ENCODE measurements around the gene XPO1.
"Not testable (repeated sequence)": the region's sequence is repeated elsewhere in the genome, so short reads cannot be mapped to it uniquely, and the experiment has no call there.

The XPO1 gene

DNA sequence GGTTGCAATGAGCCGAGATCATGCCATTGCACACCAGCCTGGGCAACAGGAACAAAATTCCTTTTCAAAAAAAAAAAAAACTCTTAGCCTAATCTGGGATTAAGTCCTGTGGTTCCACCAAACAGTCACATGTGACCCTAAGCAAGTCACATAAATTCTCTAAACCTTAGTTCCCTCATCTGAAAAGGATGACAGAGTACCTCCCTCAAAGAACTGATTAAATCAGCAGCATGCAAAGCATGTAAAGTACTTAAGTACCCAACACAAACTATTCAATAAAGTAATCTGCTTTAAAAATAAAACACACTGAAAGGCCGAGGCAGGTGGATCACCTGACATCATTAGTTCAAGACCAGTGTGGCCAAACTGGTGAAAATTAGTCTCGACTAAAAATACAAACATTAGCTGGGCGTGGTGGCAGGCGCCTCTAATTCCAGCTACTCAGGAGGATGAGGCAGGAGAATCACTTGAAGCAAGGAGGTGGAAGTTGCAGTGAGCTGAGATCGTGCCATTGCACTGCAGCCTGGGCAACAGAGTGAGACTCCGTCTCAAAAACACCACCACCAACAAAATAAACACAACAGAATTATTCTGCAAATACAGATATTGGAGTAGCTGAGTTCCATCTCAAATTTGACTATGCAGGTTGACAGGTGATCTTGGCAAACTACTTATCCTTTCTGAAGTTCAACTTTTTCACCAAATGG is 74.2 kb downstream of the XPO1 start:
- DNase-seq: peak; percentile 65

DNA sequence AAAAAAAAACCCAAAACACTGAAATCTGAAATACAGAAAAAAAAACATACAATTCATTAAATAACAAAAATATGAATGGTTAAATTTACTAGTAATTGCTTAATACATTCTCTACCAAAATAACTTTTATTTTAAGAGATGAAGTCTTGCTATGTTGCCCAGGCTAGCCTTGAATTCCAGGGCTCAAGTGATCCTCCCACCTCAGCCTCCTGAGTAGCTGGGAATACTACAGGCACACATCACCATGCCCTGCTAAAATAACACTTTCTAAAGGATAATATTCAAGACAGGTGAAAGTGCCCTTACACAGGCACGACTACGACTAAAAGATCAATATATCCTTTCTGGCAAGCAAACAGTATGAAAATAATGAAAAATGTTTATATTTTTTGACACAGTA is 76.8 kb downstream of the XPO1 start:
- DNase-seq: no peak

DNA sequence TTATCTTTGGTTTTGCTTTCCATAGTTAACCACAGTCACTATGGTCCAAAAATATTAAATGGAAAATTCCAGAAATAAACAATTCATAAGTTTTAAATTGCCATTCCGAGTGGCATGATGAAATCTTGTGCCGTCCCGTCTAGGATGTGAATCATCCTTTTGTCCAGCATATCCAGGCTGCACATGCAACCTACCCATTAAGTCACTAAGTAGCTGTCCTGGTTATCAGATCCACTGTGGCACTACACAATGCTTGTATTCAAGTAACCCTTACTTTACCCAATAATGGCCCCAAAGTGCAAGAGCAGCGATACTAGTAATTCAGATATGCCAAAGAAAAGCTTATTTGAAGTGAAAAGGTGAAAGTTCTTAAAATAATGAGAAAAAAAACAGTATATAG is 78.0 kb downstream of the XPO1 start:
- no peak for DNase-seq

DNA sequence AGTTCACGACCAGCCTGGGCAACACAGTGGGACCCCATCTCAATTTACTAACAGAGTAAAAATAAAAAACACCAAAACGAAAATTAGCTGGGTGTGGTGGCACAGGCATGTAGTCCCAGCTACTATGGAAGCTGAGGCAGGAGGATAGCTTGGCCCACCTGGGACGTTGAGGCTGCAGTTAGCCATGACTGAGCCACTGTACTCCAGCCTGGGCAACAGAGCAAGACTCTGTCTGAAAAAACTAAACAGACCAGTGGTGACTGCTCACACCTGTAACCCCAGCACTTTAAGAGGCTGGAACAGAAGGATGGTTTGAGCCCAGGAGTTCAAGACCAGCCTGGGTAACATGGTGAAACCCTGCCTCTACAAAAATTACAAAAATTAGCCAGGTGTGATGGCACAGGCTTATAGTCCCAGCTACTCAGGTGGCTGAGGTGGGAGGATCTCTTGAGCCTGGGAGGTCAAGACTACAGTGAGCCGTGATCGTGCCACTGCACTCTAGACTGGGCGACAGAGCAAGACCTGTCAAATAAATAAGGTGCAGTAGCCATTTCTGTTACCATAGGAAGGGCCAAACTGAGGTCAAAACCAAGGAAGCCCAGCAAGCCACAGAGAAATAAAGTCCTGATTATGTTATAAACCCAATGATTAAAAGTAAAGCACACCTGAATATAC is 81.3 kb downstream of the XPO1 start:
- DNase-seq: no peak

DNA sequence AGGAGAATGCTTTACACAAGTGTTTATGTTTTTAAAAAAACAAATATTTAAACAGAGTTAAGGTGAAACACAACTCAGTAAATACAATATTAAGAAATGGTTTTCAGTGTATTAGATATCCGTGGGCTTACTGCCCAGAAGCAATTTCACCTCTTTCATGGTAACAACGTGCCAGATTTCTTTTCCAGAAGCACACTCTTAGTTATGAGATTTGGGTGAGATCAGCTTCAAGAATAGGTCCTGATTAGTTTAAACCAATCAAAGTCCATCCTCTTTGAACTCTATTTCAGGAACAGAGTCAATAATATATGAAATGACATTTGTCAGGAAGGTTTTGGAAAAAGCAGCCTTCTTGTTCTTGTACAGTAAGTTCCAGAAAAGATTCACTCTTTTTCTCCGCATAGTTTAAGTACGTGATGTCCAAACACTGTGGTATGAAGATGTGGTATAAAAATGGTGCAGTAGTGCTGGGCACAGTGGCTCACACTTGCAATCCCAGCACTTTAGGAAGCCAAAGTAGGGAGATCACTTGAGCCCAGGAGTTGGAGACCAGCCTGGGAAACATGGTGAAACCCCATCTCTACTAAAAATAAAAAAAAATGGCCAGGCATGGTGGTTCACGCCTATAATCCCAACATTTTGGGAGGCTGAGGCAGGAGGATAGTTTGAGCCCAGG is 81.9 kb downstream of the XPO1 start:
- DNase-seq: no peak

DNA sequence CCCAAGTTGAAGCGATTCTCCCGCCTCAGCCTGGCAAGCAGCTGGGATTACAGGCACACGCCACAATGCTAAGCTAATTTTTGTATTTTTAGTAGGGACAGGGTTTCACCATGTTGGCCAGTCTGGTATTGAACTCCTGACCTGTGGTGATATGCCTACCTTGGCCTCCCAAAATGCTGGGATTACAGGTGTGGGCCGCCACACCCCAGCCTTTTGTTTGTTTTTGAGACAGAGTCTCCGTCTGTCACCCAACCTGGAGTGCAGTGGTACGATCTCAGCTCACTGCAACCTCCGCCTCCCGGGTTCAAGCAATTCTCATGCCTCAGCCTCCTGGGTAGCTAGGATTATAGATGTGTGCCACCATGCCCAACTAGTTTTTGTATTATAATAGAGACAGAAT is 83.2 kb downstream of the XPO1 start:
- DNase-seq: not testable (repeated sequence)

DNA sequence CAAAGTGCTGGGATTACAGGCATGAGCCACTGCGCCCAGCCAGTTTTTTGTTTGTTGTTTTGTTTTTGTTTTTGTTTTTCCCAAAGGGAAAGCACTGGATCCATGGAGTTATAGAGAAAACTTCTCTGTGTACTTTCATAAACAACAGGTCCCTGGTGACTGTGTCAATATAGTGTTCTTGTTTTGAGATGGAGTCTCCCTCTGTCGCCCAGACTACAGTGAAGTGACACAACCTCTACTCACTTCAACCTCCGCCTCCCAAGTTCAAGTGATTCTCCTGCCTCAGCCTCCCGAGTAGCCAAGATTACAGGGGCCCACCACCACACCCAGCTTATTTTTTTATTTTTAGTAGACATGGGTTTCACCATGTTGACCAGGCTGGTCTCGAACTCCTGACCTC is 83.8 kb downstream of the XPO1 start:
- DNase-seq: no peak

DNA sequence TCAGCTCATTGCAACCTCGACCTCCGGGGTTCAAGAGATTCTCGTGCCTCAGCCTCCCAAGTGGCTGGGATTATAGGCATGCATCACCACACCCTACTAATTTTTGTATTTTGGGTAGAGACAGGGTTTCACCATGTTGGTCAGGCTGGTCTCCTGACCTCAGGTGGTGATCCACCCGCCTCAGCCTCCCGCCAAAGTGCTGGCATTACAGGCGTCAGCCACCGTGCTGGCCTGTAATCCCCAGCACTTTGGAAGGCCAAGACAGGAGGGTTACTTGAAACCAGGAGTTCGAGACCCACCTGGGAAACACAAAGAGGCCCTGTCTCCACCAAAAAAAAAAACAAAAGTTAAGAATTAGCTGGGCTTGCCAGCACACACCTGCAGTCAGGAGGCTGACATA is 85.8 kb downstream of the XPO1 start:
- DNase-seq: no peak

DNA sequence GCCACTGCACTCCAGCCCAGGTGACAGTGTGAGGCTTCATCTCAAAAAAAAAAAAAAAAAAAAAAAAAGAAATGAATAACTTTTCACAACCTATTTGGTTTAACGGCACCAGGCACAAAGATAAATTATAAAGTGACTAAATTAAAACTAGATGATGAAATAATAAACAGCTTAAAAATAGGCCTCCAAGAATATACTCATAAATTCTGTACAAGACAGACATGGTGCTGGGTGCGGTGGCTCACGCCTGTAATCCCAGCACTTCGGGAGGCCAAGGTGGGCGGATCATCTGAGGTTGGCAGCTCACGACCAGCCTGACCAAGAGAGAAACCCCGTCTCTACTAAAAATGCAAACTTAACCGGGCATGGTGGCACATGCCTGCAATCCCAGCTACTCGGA is 87.0 kb downstream of the XPO1 start:
- no peak for DNase-seq

DNA sequence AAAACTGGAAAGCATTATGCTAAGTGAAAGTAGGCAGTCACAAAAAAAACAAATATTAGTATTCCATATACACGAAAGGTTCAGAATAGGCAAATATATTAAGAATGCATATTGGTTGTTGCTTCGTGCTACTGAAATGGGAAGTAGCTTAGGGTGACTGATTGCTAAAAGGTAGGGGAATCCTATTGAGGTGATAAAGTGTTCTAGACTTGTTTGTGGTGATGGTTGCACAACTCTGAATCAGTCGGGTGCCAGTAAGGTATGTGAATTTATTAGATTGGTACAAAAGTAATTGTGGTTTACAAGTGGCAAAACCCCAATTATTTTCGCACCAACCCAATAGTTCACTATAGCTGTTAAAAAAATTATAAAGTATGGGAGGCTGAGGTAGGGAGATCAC is 88.0 kb downstream of the XPO1 start:
- DNase-seq: no peak

DNA sequence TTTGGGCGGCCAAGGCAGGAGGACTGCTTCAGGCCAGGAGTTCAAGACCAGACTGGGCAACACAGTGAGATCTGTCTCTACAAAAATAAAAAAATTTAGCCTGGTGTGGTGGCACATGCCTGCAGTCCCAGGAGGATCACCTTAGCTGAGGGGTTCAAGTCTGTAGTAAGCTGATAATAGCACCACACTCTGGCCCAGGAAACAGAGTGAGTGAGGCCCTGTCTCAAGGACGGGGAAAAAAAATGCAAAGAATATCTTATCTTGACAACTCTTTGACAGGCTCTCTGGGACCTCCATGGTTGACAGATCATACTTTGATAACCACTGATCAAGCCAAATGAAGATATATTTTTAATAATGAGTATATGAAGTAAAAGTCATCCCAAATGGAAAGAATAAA is 89.9 kb downstream of the XPO1 start:
- DNase-seq: no peak

DNA sequence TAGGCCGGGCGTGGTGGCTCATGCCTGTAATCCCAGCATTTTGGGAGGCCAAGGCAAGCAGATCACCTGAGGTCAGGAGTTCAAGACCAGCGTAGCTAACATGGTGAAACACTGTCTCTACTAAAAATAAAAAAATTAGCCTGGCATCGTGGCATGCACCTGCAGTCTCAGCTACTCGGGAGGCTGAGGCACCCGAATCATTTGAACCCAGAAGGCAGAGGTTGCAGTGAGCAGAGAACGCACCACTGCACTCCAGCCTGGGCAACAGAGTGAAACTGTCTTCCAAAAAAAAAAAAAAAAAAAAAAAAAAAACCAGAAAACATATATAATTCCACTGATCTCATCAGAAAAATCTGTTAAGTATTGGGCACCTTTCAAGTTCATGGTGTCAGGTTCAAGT is 91.2 kb downstream of the XPO1 start:
- not testable (repeated sequence) for DNase-seq

DNA sequence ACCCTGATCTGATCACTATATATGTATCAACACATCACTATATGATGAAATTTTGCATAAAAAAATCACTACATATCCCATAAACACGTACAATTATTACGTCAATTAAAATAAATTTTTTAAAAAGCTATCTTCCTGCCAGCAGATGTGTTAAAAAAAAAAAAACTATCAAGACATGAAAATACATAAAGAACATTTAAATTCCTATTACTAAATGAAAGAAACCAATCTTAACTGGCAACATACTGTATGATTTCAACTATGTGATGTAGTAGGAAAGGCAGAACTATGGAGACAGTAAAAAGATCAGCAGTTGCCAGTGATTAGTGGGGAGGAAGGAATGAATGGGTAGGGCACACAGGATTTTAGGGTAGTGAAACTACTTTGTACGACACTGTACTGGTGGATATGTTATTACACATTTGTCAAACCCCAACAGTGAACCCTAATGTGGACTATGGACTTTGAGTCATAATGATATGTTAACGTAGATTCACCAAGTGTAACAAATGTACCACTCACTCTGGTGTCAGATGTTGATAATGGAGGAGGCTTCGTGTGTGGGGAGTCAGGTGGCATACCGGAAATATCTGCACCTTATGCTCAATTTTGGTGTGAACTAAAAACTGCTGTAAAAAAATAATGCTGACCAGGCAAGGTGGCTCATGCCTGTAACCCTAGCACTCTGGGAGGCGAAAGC is 94.7 kb downstream of the XPO1 start:
- peak; percentile 93 for DNase-seq

DNA sequence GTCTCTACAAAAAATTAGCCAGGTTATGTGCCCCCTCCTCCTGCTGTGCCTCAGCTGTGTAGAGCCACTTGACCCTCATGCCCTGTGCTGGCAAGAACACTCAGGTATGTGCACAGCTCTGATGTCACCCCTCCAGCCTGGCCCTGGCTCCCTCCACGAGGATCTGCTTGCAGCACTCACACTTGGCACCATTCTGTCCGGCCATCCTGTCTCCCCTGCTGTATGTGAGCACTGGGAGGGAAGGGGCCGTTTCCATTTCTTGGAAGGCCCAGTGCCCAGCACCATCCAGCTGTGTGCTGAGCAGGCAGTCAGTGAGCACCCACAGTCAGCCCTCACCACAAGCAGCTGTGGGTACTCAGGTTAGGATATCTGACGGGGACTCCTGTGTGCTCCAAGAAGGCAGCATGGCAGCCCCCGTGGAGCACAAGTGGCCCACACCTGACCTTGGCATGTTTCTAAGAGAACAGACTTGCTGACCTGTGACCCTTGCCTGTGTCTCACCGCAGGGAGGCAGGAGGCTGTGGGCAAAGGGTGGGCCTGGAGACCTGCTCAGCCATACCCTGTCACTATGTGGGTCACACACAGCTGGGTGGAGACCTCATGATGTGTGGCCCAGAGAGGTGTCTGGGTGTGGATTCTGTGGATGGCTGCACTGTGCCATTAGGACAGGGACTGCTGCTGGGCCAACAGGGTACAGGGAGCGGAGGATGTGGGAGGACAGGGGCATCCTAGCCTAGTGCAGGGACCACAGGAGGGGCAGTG is 98.7 kb downstream of the XPO1 start:
- DNase-seq: no peak

DNA sequence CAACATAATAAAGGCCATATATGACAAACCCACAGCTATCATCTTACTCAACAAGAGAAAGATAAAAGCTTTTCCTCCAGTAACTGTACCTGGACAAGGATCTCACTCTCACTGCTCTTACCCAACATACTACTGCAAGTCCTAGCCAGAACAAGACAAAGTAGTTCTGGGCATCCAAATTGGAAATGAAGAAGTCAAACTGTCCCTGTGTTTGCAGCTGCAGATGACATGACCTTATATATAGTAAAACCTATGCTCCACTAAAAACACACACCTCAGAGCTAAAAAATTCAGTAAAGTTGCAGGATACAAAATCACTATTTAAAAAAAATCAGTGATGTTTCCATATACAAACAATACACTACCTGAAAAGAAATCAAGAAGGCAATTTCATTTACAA is 99.5 kb downstream of the XPO1 start:
- DNase-seq: peak; percentile 36

DNA sequence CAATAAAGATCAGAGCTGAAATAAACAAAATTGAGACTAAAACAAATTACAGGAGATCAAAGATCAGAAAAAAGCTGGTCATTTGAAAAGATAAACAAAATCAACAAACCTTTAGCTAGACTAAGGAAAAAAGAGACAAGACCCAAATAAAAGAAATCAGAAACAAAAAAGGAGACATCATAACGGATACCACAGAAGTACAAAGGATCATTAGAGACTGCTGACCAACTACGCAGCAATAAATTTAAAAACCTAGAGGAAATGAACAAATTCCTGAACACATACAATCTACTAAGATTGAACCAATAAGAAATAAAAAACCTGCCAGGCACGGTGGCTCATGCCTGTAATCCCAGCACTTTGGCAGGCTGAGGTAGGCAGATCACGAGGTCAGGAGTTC is 101.0 kb downstream of the XPO1 start:
- DNase-seq: no peak

DNA sequence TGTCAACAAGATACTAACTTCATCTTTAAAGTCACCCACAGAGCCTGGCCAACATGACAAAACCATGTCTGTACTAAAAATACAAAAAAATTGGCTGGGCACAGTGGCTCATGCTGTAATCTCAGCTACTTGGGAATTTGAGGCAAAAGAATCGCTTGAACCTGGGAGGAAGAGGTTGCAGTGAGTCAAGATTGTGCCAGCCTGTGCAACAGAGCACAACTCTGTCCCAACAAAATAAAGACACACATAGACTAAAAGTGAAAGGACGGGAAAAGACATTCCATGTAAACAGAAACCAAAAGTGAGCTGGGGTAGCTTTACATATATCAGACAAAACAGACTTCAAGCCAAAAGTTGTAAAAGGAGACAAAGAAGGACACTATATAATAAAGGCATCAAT is 102.1 kb downstream of the XPO1 start:
- DNase-seq: peak; percentile 9

DNA sequence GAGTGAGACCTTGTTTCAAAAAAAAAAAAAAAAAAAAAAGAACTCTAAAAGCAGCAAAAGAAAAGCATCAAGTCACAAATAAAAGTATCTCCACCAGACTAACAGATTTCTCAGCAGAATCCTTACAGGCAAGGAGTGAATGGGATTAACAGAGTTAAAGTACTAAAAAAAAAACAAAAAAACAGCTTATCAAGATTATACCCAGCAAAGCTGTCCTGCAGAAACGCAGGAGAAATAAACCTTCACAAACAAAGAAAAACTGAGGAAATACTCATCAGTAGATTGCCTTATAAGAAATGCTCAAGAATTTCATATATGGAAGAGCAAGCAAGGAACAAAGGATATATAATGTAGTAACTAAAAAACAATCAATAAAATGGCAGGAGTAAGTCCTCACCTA is 102.9 kb downstream of the XPO1 start:
- no peak for DNase-seq

DNA sequence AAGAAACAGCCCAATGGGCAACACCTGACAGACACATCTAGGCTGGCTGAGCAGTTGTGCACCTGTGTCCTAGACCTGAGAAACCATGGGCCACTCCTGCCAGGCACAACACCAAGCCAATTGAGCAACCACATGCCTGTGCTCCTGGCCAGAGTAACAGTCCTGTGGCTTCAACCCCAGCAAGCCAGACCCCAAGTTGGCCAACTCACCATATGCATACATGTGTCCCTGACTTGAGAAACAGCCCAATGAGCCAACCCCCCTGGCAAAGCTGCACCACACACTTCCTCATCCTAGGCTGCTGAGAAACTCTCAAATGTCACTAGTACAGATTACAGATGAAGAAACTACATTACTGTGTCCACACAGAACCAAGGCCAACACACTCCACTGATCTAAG is 103.8 kb downstream of the XPO1 start:
- peak; percentile 95 for DNase-seq

DNA sequence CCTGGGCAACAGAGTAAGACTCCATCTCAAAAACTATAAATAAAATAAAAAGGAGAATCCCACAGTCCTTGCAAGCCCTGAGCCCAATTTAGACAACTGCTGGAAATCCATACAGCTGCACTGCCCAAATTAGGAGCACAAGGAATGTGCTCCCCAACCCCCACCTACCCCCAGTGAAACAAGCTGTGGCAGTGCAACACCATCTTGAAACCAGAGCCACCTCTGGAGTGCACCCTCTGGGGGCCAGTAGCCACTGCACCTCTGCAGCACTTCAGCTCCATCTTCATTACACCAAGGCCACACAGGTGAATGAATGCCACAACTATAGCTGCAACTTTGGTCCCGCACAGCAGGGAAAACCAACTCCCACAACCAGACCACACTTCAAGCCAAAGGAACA is 104.5 kb downstream of the XPO1 start:
- no peak for DNase-seq

DNA sequence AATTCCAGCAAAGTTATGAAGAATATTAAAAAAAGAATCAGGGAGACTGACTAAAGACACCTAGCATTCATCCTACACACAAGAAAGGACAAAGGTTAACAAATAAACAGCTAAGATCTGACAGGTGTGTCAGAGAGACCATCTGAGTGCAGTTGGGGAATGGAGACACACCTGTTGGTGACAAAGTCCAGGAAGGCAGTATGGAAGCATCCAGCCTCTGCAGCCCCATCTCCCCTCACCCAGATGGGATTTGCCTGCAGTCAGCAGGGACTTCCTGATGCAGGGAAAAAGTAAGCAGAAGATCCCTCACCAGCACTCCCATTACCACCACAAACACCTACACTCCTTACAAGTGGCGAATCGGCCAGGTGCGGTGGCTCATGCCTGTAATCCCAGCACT is 105.2 kb downstream of the XPO1 start:
- no peak for DNase-seq

DNA sequence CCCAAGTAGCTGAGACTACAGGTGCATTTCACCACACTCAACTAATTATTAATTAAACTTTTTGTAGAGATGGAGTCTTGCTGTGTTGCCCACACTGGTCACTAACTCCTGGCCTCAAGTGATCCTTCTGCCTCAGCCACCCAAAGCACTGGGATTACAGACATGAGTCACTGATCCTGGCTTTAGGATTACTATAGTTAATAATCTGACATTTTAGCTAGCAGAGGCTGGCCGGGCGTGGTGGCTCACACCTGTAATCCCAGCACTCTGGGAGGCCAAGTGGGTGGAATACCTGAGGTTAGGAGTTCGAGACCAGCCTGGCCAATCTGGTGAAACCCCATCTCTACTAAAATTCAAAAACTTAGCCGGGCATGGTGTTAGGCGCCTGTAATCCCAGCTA is 106.8 kb downstream of the XPO1 start:
- DNase-seq: no peak
